Right ventricle myocardium inferior (tissue), 1 donor: ENCODE measurements around the gene NTMT1. TPM values are rescaled to one million over a fixed set of nuclear protein-coding genes. Genes with fewer than 3 reads are reported as not detected.
A peak's percentile ranks its signal among the peaks of the same experiment; 100 is the strongest.
"Not testable (repeated sequence)": the region's sequence is repeated elsewhere in the genome, so short reads cannot be mapped to it uniquely, and the experiment has no call there.

ENCODE experiments used
- ATAC-seq: fragments of 200-7000 bp; cut with Tn5 transposase; one replicate; pipeline ENCODE4 v1.9.1; 2020; ENCODE audit warnings: mild to moderate bottlenecking, moderate library complexity
- DNase-seq: peaks from one replicate; pipeline ENCODE4 v3.0.0; 2021; ENCODE audit errors: missing footprints
- intact Hi-C: fragments of 100-400 bp; cut with DNase I; formaldehyde crosslinking; loops from one replicate; pipeline ENCODE4 v1.11.0; 2022
- total RNA-seq: library from RNA; stranded (reverse); fragmentation: NEBNext Ultra II Directional; extraction: Animal tissue kit (Norgen Biotek cat#: 25700); gene quantifications from one replicate; pipeline ENCODE4 v1.2.1, GENCODE V29; 2021
- donor health status: DM: no; HTN: yes; CAD: no; lungs with severe emphysema.

NTMT1 gene
- total RNA-seq, 1 donor from 2014 or later: 72.1 TPM

DNA sequence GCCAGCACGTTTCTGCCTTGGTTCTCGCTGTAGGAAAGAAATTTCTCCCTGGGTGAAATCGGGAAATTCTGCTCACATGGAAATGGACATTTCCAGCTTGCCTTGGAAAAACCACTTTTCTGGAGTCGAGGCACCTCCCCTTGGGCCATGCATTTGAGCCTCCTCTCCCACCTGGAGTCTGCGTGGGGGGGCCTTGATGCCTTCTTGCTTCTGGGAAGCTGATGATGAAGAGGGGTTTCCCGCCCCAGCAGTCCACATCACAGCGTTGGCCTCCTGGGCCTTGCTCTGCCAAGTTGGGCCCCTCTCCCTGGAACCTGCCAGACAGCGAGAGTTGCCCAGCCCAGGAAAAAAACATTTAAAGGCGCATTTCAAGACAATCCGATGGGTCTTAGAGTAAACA lies 17.7 kb downstream of the NTMT1 start:
- DNase-seq: no peak
- intact Hi-C loops: loop anchor here (2.0 to 5.0 kb wide), 2 partner anchors 94 to 139 kb away; no protein-coding TSS in a partner anchor
- no peak for ATAC-seq

DNA sequence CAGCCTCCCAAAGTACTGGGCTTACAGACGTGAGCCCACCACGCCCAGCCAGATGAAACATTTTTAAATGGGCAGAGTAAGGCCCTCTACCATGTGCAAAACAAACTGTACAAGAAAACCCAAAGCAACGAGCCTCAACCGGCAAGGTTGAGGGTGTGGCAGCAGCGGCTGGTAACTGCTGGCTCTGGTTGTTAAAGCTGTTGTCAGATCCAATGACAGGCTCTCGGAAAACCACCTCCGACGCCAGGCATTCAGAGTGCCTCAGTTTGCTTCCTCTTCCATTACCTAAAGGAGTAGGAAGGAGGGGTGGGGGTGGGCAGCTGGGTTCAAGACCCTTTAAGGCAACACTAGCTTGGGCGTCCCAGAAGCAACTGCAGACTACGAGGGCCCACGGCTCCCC lies 18.4 kb downstream of the NTMT1 start:
- DNase-seq: no peak
- intact Hi-C loops: loop anchor here (5.0 kb wide), 1 partner anchor 93 kb away; no protein-coding TSS in a partner anchor
- ATAC-seq: no peak

DNA sequence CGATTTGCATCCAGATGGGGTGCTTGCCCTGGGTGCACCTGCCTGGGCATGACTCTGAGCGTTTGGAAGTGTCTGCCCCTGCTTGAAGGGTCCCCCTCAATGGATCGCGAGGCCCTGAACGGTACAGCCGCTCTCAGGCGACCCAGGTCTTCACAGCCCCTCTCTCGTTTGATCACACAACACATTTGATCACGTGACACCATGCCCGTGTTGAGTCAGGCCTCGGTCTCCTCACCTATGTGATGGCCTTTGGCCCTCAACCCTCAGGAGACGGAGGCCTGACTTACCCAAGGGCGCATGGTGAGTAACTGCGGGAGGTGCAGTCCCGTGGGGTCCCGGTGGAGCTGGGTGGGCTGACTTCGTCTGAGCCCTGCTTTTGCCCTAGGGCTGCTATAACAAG lies 18.9 kb downstream of the NTMT1 start:
- intact Hi-C loops: loop anchor here (5.0 kb wide), 1 partner anchor 92 kb away; no protein-coding TSS in a partner anchor
- no peak for DNase-seq
- ATAC-seq: no peak

DNA sequence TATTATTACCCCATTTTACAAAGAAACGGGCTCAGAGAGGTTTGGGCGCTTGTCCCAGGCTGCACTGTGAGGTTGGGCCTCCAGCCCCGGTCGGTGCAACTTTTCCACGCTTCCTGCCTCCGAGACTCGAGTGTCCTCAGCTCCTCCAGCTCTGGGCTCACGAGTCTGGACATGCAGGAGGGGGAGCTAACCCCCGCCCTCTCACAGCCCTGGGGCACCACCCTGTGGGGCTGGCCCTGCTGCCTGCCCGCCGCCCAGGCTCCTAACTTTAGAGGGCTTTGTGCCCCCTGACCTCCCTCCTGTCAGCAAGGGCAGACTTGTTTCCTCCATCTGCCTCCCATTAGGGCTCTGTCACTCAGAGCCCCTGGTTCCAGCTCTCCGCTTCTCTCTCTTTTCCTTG lies 20.3 kb downstream of the NTMT1 start:
- intact Hi-C loops: no loop called here
- DNase-seq (no peak), ATAC-seq (no peak)

DNA sequence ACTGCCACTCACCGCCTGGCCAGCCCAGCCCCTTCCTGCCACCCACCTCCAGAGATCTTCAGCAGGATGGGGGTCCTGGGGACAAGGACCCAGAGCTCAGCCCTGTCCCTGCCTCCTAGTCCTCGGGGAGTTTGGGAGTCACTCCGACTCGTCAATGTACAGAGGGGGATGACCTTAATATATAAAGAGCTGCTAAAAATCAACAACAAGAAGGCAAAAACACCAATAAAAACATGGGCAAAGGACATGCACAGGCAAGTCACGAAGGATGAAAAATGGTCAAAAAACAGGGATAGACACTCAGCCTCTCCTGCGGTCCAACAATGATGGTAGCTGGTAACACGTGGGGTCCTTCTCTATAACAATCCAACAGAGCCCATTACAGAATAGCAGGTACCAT lies 20.7 kb downstream of the NTMT1 start:
- intact Hi-C loops: no loop called here
- DNase-seq: no peak
- no peak for ATAC-seq

DNA sequence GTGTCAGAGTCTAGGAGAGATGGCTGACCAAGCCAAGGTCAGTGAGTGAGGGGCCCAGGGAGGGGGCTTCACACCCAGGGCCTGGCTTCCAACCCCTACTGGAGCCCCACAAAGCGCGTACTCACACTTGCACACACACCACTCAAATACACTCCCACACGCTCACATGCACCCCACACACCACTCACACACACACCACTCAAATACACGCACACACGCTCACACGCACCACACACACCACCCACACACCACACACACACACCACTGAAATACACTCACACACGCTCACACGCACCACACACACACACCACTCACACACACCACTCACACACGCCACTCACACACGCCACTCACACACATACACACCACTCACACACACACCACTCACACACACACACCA lies 21.7 kb downstream of the NTMT1 start:
- intact Hi-C loops: no loop called here

DNA sequence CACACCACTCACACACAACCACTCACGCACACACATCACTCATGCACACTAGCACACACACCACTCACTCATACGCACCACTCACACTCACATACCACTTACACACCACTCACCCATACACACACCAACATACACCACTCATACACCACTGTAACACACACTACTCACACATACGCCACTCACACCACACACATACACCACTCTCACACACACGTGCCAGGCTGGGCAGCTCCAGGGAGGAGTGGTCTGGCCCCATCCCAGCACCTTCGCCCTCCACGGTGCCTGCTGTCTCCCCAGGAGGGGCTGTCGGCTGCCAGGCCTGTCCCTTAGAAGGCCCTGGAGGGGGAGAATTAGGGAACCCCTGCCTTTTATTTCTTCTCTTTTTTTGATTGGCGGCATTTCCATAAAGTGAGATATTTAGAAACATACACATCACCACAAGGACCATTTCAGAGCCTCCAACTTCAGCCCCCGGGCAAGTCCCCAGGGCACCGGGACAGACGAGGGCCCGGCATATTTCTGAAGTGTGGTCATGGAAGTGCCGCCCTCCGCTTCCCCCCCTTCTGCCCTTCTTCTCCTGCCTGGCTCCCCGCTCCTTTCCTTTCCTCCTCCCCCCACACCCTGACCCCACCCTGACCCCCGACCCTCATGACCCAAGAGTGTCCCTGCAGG lies 22.3 kb downstream of the NTMT1 start:
- no peak for DNase-seq
- ATAC-seq: no peak
- intact Hi-C loops: no loop called here

More for the DNA sequence above, 21.7 kb downstream of the NTMT1 start:
- ATAC-seq: no peak
- peak; percentile 42 for DNase-seq

DNA sequence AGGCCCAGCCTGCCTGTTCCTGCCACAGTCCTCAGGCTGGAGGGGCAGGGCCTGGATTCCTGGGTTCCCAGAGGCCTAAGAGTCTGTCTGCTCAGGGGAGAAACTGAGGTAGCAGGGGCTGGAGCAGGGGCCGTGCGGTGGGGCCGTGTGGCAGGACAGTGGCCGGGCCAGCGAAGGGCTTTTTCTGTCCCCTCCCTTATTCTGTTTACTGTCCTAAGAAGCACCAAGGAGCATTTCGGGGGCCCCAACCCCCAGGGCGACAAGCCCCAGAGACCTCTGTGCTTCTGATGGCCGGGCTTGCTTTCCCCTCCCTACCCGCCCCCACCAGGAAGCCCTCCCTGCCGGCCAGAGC lies 22.8 kb downstream of the NTMT1 start:
- ATAC-seq: no peak
- peak; percentile 59 for DNase-seq
- intact Hi-C loops: no loop called here

DNA sequence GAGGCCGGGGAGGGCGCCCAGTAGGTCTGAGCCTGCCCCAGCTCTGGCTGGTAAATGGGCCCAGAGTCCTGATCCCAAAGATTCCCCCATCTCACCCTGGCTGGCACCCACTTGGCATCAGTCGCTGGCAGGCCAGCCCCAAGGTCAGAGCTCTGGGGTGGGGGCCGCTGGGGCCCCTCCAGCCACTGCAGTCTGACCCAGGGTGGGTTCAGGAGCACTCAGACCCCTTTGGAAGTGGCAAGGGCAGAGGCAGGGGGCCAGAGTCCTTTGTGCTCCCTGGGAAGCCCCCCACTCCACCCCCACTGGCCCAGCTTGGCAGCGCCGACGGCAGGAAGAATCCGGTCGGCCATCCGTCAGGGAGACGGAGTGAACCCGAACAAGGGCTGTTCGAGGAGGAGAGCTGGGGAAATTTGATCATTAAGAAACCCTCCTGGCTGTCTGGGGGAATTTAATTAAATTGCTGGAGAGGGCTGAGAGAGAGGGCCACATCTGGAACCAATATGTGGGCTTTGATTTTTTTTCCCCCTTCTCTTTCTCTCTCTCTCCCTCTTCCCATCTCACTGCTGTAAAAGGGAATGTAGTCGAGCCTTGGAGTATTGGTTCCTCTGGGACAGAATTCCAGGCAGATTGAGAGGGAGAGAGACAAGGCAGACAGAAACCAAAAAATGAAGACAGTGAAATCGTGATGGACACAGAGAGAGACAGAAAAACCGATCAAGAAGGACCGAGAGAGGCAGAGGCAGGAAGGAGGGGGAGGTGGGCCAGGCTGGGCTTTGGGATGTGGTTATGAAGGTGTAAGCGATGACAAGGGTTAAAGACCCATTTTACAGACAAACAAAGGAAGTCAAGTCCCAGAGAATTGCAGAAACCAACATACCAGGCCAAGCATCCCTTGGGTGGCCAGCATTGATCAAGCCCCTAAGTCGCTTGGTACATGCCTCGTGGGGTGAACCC lies 24.0 kb downstream of the NTMT1 start:
- ATAC-seq: no peak
- DNase-seq: no peak
- intact Hi-C loops: no loop called here

DNA sequence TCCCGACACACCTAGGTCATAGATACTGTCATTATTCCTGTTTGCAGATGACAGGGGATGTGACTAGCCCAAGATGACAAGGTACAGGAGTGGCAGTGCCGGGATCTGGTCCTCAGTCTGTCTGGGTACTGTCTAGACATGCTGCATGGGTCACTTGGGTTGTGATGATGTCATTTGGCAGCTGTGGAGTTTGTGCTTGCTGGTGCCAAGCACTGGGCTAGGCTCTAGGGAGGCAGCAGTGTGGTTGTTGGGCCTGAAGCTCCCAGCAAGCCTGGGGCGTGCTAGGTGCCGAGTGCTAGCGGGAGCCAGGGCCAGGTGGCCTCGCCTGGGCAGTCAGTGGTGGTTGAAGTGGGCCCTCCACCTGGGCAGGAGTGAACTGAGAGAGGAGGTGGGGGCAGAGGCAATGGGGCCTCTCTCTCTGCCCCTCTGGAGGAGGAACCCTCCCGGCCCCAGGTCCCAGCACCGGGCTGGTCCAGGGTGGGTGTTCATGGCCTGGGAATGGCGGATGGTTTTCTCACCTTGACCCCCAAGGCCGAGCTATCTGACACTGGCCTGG lies 24.8 kb downstream of the NTMT1 start:
- DNase-seq (no peak), ATAC-seq (no peak)
- intact Hi-C loops: no loop called here

DNA sequence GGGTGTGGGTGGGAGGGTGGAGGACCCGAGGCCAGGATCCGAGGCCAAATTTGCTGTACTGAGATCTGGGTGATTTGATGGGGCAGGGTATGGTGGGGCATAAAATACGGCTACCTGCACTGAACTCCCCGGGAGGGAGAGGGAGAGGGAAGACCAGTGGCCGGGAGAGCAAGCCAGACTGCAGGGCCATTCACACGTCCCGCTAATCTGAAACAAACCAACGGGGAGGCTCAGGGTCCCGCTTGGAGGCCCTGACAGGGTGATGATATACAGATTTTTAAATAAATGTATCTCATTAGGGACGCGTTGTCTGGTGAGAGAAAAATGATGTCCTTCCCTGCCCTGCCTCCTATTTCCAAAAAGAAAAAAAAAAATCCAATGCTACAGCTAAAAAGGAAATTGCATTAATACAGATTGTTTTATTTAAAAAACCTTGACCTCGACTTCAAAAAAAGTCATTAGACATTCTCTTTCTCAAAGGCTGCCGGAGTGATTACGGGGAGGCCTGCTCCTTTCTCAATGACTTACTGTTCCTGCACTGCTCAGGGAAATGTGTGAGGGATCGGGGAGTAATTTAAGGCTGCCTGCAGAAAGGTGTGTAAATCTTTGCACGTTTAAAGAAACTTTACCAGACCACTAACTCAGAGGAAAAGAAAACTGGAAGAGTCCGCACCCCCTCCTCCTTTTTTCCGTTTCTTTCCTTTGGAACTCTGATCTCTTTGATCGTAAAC lies 28.0 kb downstream of the NTMT1 start:
- intact Hi-C loops: no loop called here
- no peak for ATAC-seq
- DNase-seq: no peak

DNA sequence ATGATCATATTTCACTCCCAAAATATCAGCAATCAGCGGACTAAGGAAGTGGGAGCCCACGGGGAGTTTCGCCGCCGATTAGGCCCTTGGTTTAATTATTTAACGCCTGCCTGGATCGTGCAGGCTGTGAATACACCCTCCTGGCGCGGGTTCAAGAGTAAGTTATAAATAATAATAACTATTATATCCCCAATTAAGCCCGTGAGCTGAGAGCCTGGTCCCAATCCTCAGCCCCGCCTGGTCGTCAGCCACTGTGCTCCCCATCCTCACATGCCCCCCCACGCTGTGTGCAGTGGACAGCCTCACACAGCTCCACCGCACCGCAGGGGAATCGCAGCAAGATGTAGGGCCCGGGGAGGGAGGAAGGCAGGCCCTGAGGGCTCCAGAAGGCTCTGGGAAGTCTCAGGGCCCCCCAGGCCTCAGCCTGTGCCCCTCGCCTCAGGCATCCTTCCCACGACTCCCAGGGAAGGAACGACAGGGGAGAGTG lies 28.6 kb downstream of the NTMT1 start:
- peak; percentile 57 for DNase-seq
- intact Hi-C loops: no loop called here
- ATAC-seq: no peak

DNA sequence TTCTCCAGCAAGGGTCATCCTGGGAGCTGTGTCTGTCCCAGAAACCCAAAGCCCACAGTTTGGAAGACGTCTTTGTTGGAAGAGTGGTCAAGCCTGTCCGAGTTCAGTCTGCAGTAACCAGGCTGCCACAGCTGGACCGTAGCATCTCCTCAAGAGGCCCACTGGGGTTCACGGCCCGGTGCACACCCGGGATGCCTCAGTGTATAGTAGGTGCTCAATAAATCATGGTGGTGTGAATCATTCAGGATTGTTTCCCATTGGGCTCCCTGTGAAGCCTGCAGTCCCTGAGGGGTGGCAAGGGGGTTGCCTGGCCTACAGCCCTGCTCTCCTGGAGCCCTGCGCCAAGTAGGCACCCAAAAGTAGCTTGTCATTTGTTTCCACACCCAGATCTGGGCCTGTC lies 29.2 kb downstream of the NTMT1 start:
- DNase-seq: peak; percentile 42
- intact Hi-C loops: no loop called here
- no peak for ATAC-seq

DNA sequence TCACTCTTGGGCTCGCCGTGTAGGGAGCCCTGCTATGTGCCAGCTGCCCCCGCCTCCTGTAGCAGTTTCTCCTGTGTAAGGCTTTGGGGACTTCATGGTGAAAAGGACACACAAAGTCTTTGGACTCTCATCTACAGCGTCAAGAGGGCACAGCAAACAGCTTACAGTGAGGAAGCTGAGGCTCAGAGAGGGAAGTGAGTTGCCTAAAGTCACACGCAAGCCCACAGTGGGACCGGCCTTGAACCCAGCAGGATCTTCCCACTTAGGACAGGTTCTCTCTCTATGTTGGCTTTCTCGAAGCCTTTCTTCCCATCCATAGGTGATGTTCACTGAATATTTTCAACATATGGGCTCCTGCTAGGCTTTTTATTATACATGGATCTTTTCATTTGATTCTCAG lies 29.7 kb downstream of the NTMT1 start:
- ATAC-seq (no peak), DNase-seq (no peak)
- intact Hi-C loops: no loop called here

DNA sequence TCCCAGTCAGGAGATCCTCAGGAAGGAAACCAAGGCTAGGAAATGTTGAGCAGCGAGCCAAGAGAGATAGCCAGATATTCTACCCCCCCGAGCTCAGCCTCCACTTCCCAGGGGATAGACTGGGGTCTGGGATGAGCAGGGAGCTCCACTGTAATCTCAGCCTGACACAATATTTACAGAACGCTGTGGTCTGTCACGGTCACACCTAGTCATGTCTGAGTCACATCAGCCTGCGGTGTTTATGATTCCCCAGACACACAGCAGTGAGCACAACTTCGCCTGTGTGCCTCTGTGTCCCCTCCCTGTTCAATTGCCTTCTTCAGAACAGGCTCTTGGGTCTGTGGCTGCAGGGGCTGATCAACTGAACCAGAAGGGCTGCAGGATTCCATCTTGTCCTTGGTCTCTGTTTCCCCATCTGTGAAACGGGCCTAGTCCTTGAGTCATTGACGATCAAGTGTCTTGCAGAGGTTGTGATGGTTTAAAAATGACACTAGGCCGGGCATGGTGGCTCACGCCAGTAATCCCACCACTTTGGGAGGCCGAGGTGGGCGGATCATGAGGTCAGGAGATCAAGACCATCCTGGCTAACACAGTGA lies 30.9 kb downstream of the NTMT1 start:
- intact Hi-C loops: no loop called here
- ATAC-seq: no peak
- DNase-seq: no peak

DNA sequence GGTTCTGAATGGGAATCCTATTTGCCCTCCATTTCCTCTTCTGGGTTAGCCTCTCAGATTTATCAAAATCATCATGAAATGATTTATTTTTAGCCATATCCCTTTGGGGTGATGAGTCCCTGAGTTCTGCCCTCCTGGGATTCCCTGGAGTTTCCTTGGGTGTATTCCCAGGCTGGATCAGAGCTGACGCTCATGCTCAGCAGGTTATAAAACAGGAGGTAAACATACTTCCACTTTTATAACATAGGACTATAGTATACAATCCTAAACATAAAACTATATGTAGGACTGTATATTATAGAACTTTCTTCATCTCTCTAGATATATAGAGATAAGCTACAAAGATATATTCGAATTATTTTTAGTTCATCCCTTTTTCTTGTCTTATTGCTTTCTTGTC lies 35.1 kb downstream of the NTMT1 start:
- intact Hi-C loops: no loop called here
- ATAC-seq (no peak), DNase-seq (no peak)

DNA sequence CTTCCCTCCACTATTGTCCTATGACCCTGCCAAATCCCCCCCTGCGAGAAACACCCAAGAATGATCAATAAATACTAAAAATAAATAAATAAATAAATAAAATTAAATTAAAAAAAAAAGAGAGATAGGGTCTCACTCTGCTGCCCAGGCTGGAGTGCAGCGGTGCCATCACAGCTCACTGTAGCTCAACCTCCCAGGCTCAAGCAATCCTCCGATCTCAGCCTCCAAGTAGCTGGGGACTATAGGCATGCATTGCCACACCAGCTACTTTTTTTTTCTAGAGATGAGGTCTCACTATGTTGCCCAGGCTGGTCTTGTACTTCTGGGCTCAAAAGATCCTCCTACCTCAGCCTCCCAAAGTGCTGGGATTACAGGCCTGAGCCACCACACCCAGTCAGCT lies 36.3 kb downstream of the NTMT1 start:
- DNase-seq, ATAC-seq, intact Hi-C loops: not testable (repeated sequence)

DNA sequence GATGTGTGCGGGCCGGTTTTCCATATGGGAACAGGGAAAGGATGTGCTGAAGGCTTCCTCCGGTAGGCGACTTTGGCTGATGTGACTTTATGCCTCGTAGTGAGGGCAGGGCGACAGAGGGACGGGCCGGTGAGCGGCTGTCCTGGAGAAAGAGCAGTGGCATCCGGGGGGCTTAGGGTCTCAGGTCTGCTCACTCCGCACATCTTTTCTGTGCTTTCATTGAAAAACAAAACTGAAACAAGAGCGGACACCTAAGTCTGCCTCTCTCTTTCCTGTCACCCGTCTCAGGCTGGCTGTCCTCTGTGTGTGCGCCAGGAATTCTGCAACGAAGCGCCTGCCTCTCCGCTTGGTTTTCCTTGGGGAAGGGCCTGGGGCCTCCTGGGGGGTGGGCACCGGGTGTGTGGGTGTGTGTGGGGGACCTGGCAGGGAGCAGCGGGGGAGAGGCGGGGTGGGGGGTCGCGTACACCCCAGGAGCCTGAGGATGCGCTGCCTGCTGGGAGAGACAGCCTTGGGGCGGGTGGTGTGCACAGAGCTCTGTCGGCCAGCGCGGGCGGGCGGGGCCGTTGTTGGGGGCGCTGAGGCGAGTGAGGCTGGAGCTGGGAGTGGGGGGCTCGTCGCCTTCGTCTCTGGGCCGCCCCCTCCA lies 38.9 kb downstream of the NTMT1 start:
- intact Hi-C loops: no loop called here
- no peak for DNase-seq
- ATAC-seq: no peak
